Endothelial cell of umbilical vein (primary cell): ENCODE measurements around the gene VWA5B2. TPM values are rescaled to one million over a fixed set of nuclear protein-coding genes. Genes with fewer than 3 reads are reported as not detected.

Experiments used
- BruUV-seq: library from RNA; stranded (reverse); fragments of 400-500 nt; replicated peaks from 2 replicates; lab custom pipeline; 2021; lab: Mats Ljungman, UMichigan
- CTCF ChIA-PET: fragments of 300-600, 350-600 bp; sonication (Branson Sonifier 250); formaldehyde crosslinking; loops from one replicate; lab custom pipeline; 2021; ENCODE audit warnings: antibody characterized with exemption, inconsistent platforms; lab: Charles Lee
- POLR2A ChIA-PET: fragments of 300-600, 350-600 bp; sonication (Branson Sonifier 250); formaldehyde crosslinking; loops from one replicate; lab custom pipeline; 2021; ENCODE audit warnings: antibody characterized with exemption, inconsistent platforms; lab: Charles Lee
- DNase-seq: peaks from one replicate; pipeline ENCODE4 v3.0.0-alpha.2; 2011; ENCODE audit warnings: low read depth, low spot score
- FAIRE-seq: peaks from 2 replicates; lab custom pipeline; 2011; peaks lifted over from hg19 to GRCh38; lab: Jason Lieb, UNC
- H2AFZ ChIP-seq: 2 replicates; pipeline ENCODE4 v1.6.0; 2012; ENCODE audit warnings: low read depth, low read length, control low read depth, inconsistent platforms
- H3K27ac ChIP-seq: 2 replicates; pipeline ENCODE4 v1.5.1; 2011; ENCODE audit warnings: low read depth, mild to moderate bottlenecking, control low read depth, low read length, moderate library complexity; ENCODE audit not compliant: insufficient read depth
- H3K27me3 ChIP-seq, 2 experiments: 2 replicates each; pipeline versions ENCODE4 v1.6.0 to v1.6.1; 2011; ENCODE audit warnings: low read length in 2 of 2, mixed read lengths in 1 of 2; ENCODE audit not compliant: control insufficient read depth in 2 of 2, insufficient read depth in 2 of 2
- H3K36me3 ChIP-seq, 2 experiments: 2 replicates in 1 of 2; 3 replicates in 1 of 2; pipeline ENCODE4 v1.5.1; 2011; ENCODE audit warnings: low read length in 2 of 2, mild to moderate bottlenecking in 1 of 2, moderate library complexity in 1 of 2; ENCODE audit not compliant: control insufficient read depth in 2 of 2, insufficient read depth in 2 of 2; ENCODE audit errors: extremely low read depth in 1 of 2
- H3K4me1 ChIP-seq: 3 replicates; pipeline ENCODE4 v1.5.1; 2011; ENCODE audit warnings: mild to moderate bottlenecking, low read length; ENCODE audit not compliant: control insufficient read depth, insufficient read depth; ENCODE audit errors: extremely low read depth
- H3K4me2 ChIP-seq: 2 replicates; pipeline ENCODE4 v1.6.1; 2011; ENCODE audit warnings: low read length, control low read depth, mixed read lengths; ENCODE audit not compliant: insufficient read depth
- H3K4me3 ChIP-seq, 3 experiments: fragments of 200-600 bp in 1 of 3; sonication (generic), shearing (Covaris generic) in 1 of 3; replicated peaks in 1 of 3; 2 replicates each; pipeline ENCODE4 v1.5.1; 2011 to 2016; ENCODE audit warnings: control low read depth in 3 of 3, low read length in 3 of 3, mild to moderate bottlenecking in 2 of 3, inconsistent platforms in 1 of 3, low read depth in 1 of 3, moderate library complexity in 1 of 3; ENCODE audit not compliant: insufficient read depth in 1 of 3
- H3K79me2 ChIP-seq: 2 replicates; pipeline ENCODE4 v1.6.0; 2012; ENCODE audit warnings: low read length, inconsistent platforms; ENCODE audit not compliant: control insufficient read depth, insufficient read depth
- H3K9ac ChIP-seq: replicated peaks from 2 replicates; pipeline ENCODE3; 2011; ENCODE audit warnings: low read length, control low read depth; ENCODE audit not compliant: insufficient read depth; ENCODE audit errors: extremely low read depth
- H3K9me1 ChIP-seq: replicated peaks from 3 replicates; pipeline ENCODE4 v1.6.0; 2011; ENCODE audit warnings: mild to moderate bottlenecking, low read length; ENCODE audit not compliant: control insufficient read depth, insufficient read depth; ENCODE audit errors: extremely low read depth
- H3K9me3 ChIP-seq: replicated peaks from 2 replicates; pipeline ENCODE4 v1.5.1; 2012; ENCODE audit warnings: low read length, inconsistent platforms; ENCODE audit not compliant: control insufficient read depth, insufficient read depth
- H4K20me1 ChIP-seq: replicated peaks from 2 replicates; pipeline ENCODE3; 2011; ENCODE audit warnings: mild to moderate bottlenecking, low read length; ENCODE audit not compliant: control insufficient read depth, insufficient read depth; ENCODE audit errors: extremely low read depth
- EZH2 ChIP-seq: IDR thresholded peaks from 2 replicates; pipeline ENCODE4 v1.6.1; 2012; ENCODE audit warnings: borderline replicate concordance, low read depth, mild to moderate bottlenecking, moderate library complexity, low read length, inconsistent platforms; ENCODE audit not compliant: severe bottlenecking
- FOS ChIP-seq: IDR thresholded peaks from 2 replicates; pipeline ENCODE4 v1.6.1; 2011; ENCODE audit warnings: mild to moderate bottlenecking, low read length, moderate library complexity, borderline replicate concordance; ENCODE audit not compliant: insufficient read depth
- GATA2 ChIP-seq: IDR thresholded peaks from 2 replicates; pipeline ENCODE4 v1.7.0; 2011; ENCODE audit warnings: low read depth, mild to moderate bottlenecking, moderate library complexity, mixed read lengths, low read length; ENCODE audit not compliant: insufficient read length, insufficient read depth
- JUN ChIP-seq: IDR thresholded peaks from 2 replicates; pipeline ENCODE4 v1.6.1; 2011; ENCODE audit warnings: borderline replicate concordance, low read depth; ENCODE audit not compliant: insufficient read length, insufficient read depth
- MYC ChIP-seq: IDR thresholded peaks from one replicate; pipeline ENCODE4 v1.6.1; 2011; ENCODE audit warnings: mild to moderate bottlenecking, low read depth, low read length
- POLR2A ChIP-seq: IDR thresholded peaks from 2 replicates; pipeline ENCODE4 v1.6.1; 2012; ENCODE audit warnings: low read depth, mild to moderate bottlenecking, control low read depth, low read length
- POLR2AphosphoS5 ChIP-seq: IDR thresholded peaks from 2 replicates; pipeline ENCODE4 v1.6.1; 2012; ENCODE audit warnings: low read depth, mild to moderate bottlenecking, control low read depth, low read length, moderate library complexity; ENCODE audit not compliant: insufficient read depth
- dilution Hi-C: fragments of 300-500 bp; cut with MboI; formaldehyde crosslinking; loops from one replicate; pipeline ENCODE4 v1.15.0; 2019; ENCODE audit warnings: low sequenced_read_pairs; ENCODE audit not compliant: extremely low pct_ligation_motif_present
- intact Hi-C: fragments of 100-400 bp; cut with micrococcal nuclease; formaldehyde crosslinking; loops from one replicate; pipeline ENCODE4 v1.10.0; 2022
- polyA plus RNA-seq, 4 experiments: library from polyadenylated mRNA; depleted of rRNA in 3 of 4; stranded (reverse) in 3 of 4; unstranded in 1 of 4; fragments of >200 nt; gene quantifications; 2 replicates each; pipeline versions ENCODE4 v1.2.1 to v1.2.3, GENCODE V29; 2011 to 2012; ENCODE audit warnings: missing spikeins in 1 of 4
- total RNA-seq: library from RNA; stranded (reverse); gene quantifications from 2 replicates; pipeline ENCODE4 v1.2.3, GENCODE V29; 2021
- TF ChIP-seq, protein P1 (sequence below), 2 donors: IDR thresholded peaks; 1 replicate in 1 of 2; 2 replicates in 1 of 2; pipeline ENCODE4 v1.5.1; 2011; ENCODE audit warnings: low read length in 2 of 2, mild to moderate bottlenecking in 2 of 2, moderate library complexity in 2 of 2, control low read depth in 1 of 2, inconsistent platforms in 1 of 2, low read depth in 1 of 2; ENCODE audit not compliant: insufficient read depth in 1 of 2; ENCODE audit errors: extremely low read depth in 1 of 2
- TF ChIP-seq, protein P2 (sequence below): IDR thresholded peaks from 2 replicates; pipeline ENCODE4 v1.6.1; 2011; ENCODE audit not compliant: insufficient read depth, insufficient read length

The VWA5B2 gene
- total and polyA plus RNA-seq, 2 donors (not counting 3 experiments of a cell fraction or from before 2014, with no cell fraction given) = 0.03 TPM; not detected in 1

DNA sequence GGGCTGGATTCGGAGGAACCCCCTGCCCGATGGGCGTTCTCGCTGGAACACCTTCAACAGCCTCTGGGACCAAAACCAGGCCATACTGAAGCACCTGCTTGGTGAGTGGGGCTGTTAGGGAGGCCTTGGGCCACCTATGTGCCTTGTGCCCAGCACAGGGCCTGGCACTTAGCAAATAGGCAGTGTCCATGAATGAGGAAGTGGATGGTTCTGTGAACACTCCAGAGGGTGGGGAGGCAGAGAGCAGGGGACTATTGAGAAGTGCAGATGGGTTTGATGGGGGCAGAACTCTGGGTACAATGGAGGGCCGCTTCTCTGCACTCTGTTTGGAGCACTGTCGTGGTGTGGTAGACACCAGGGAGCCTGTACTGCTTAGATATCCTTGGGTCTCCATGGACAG, 48.0 kb downstream of the VWA5B2 start:
- FAIRE-seq (no peak), DNase-seq (no peak)
- Histone ChIP-seq H3K27me3 (peaks cover 30 to 38% of the 10 kb centered on the region in 2 experiments), H3K4me3 (no peak overlapping the region), H3K36me3 (no peaks in the 10 kb centered on the region), H4K20me1 (no peaks in the 10 kb centered on the region), H3K9me3 (no peaks in the 10 kb centered on the region), H3K4me2 (no peak overlapping the region), H3K9me1 (no peaks in the 10 kb centered on the region), H3K27ac (no peak overlapping the region), H3K4me1 (no peaks in the 10 kb centered on the region), H3K9ac (no peak overlapping the region), H3K79me2 (no peaks in the 10 kb centered on the region), H2AFZ (no peak overlapping the region)
- ChIA-PET CTCF (interaction anchor here (1.2 kb wide), 1 partner anchor 382 kb away, joined by 4 read pairs; no protein-coding TSS in a partner anchor), POLR2A (no interaction called here)
- dilution Hi-C loops = no loop called here
- intact Hi-C loops = no loop called here
- TF ChIP-seq EZH2 = no peak
- no peak for TF ChIP-seq POLR2A
- TF ChIP-seq GATA2 = no peak
- no TSS peak for BruUV-seq

DNA sequence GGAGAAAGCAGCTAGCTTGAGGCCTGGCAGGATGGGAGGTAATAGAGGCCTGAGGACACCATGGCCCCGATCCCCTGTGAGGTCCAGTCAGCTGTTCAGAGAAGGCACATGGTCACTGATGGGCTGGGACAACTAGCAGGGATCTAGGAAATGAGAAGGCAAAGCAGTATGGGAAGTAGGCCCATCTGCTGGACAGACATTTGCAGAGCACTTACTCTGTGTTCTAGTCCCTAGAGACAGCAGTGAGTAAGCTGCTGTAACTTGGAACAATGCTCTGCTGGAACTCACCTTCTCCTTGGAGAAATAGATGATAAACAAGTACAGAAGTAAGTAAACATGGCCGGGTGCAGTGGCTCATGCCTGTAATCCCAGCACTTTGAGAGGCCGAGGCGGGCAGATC, 53.6 kb downstream of the VWA5B2 start:
- intact Hi-C loops = loop anchor here (10.0 kb wide), 1 partner anchor 238 kb away; no protein-coding TSS in a partner anchor
- BruUV-seq = no TSS peak
- H3K27ac ChIP-seq = no peak overlapping the region
- TF ChIP-seq JUN = no peak
- TF ChIP-seq, protein P1, sequence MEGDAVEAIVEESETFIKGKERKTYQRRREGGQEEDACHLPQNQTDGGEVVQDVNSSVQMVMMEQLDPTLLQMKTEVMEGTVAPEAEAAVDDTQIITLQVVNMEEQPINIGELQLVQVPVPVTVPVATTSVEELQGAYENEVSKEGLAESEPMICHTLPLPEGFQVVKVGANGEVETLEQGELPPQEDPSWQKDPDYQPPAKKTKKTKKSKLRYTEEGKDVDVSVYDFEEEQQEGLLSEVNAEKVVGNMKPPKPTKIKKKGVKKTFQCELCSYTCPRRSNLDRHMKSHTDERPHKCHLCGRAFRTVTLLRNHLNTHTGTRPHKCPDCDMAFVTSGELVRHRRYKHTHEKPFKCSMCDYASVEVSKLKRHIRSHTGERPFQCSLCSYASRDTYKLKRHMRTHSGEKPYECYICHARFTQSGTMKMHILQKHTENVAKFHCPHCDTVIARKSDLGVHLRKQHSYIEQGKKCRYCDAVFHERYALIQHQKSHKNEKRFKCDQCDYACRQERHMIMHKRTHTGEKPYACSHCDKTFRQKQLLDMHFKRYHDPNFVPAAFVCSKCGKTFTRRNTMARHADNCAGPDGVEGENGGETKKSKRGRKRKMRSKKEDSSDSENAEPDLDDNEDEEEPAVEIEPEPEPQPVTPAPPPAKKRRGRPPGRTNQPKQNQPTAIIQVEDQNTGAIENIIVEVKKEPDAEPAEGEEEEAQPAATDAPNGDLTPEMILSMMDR (IDR thresholded peaks at IDR 0.05; ENCODE audit: extremely low read depth in 1 of 2, insufficient read depth in 1 of 2, low read depth in 1 of 2, low read length in 2 of 2) = no peak
- TF ChIP-seq EZH2 = no peak
- TF ChIP-seq FOS = no peak
- no peak for TF ChIP-seq POLR2A
- no peak for TF ChIP-seq MYC
- TF ChIP-seq POLR2AphosphoS5 = no peak
- TF ChIP-seq GATA2 = no peak
- TF ChIP-seq, protein P2, sequence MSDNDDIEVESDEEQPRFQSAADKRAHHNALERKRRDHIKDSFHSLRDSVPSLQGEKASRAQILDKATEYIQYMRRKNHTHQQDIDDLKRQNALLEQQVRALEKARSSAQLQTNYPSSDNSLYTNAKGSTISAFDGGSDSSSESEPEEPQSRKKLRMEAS = no peak
- ChIA-PET POLR2A (no interaction called here), CTCF (interaction anchor here (5.7 kb wide), 1 partner anchor 386 kb away, joined by 41 read pairs; no protein-coding TSS in a partner anchor)
- no peak overlapping the region for H3K4me3 ChIP-seq
- H3K79me2 ChIP-seq = no peaks in the 10 kb centered on the region
- no peaks in the 10 kb centered on the region for H3K9me1 ChIP-seq
- H3K36me3 ChIP-seq = no peaks in the 10 kb centered on the region
- no peaks in the 10 kb centered on the region for H4K20me1 ChIP-seq
- H3K4me1 ChIP-seq = no peaks in the 10 kb centered on the region
- peaks cover 6 to 10% of the 10 kb centered on the region in 2 experiments for H3K27me3 ChIP-seq
- H3K9ac ChIP-seq = no peak overlapping the region
- dilution Hi-C loops = no loop called here
- no peak overlapping the region for H3K4me2 ChIP-seq
- FAIRE-seq (no peak), DNase-seq (no peak)
- H2AFZ ChIP-seq = no peak overlapping the region
- H3K9me3 ChIP-seq = no peaks in the 10 kb centered on the region
